Upper lobe of left lung (tissue), 6 donors: ENCODE data around the gene ARL4A. TPM values are rescaled to one million over a fixed set of nuclear protein-coding genes. Genes with fewer than 3 reads are reported as not detected.

Experiments
- ATAC-seq, 2 donors: fragments of 200-7000 bp; cut with Tn5 transposase; one replicate each; pipeline ENCODE4 v1.9.1; 2022; ENCODE audit warnings: mild to moderate bottlenecking in 2 of 2, moderate library complexity in 2 of 2; ENCODE audit not compliant: low FRiP score in 2 of 2
- DNase-seq, 2 donors: peaks; one replicate each; pipeline ENCODE4 v3.0.0-alpha.2; 2019 to 2020
- H3K27ac ChIP-seq, 4 donors: fragments of 200-600 bp; sonication (generic); one replicate each; pipeline ENCODE4 v1.5.1; 2016 to 2019
- H3K27me3 ChIP-seq, 4 donors: fragments of 200-600 bp; sonication (generic); one replicate each; pipeline ENCODE4 v1.5.1; 2017 to 2019
- H3K36me3 ChIP-seq, 4 donors: fragments of 200-600 bp; sonication (generic); one replicate each; pipeline ENCODE4 v1.5.1; 2016 to 2019
- H3K4me1 ChIP-seq, 4 donors: fragments of 200-600 bp; sonication (generic); one replicate each; pipeline ENCODE4 v1.5.1; 2018 to 2019
- H3K4me3 ChIP-seq, 4 donors: fragments of 200-600 bp; sonication (generic); one replicate each; pipeline ENCODE4 v1.5.1; 2017 to 2019; ENCODE audit warnings: mild to moderate bottlenecking in 2 of 4, moderate library complexity in 1 of 4
- H3K9me3 ChIP-seq, 4 donors: fragments of 200-600 bp; sonication (generic); one replicate each; pipeline ENCODE4 v1.5.1; 2018 to 2019
- EP300 ChIP-seq, 4 donors: sonication (generic); formaldehyde crosslinking; IDR thresholded peaks; one replicate each; pipeline ENCODE4 v1.5.1; 2017; ENCODE audit warnings: antibody characterized with exemption in 4 of 4, control low read depth in 2 of 4
- POLR2A ChIP-seq, 4 donors: fragments of 450-650 bp; IDR thresholded peaks; one replicate each; pipeline ENCODE4 v1.5.1; 2016 to 2017; ENCODE audit warnings: antibody characterized with exemption in 4 of 4, mild to moderate bottlenecking in 2 of 4
- POLR2AphosphoS5 ChIP-seq, 2 donors: sonication (generic); formaldehyde crosslinking; IDR thresholded peaks; one replicate each; pipeline ENCODE4 v1.5.1; 2017; ENCODE audit warnings: antibody characterized with exemption in 2 of 2
- WGBS, 2 donors: methylation state at CpG; one replicate each; pipeline ENCODE4 v1.1.5; 2017 to 2018; 5-methylcytosine and 5-hydroxymethylcytosine counted together
- total RNA-seq, 6 donors: library from RNA; depleted of rRNA in 4 of 6; stranded (reverse); fragments of >200 nt in 4 of 6; gene quantifications; one replicate each; pipeline versions ENCODE4 v1.1.0 to v1.2.1, GENCODE V29; 2016 to 2021
- TF ChIP-seq, protein P1 (sequence below), 6 experiments: fragments of 450-650 bp in 4 of 6; fragments of 200-600 bp in 2 of 6; sonication (generic) in 2 of 6; IDR thresholded peaks; one replicate each; pipeline ENCODE4 v1.5.1; 2016 to 2019; ENCODE audit warnings: antibody characterized with exemption in 6 of 6
- donor health status: DM: no; HTN: no; CAD: no; lungs with moderate emphysema.
- donor health status: DM: no; HTN: yes; CAD: no; lungs with severe emphysema.

Gene ARL4A
- total RNA-seq, 6 donors from 2014 or later = 5.9 to 47.5 (median 30.5) TPM

- no peak overlapping the region for H3K27ac ChIP-seq
- DNase-seq (no peak), ATAC-seq (no peak)
- no peaks in the 10 kb centered on the region for H3K4me1 ChIP-seq
- H3K9me3 ChIP-seq = peaks cover 0 to 9% (median 5%) of the 10 kb centered on the region in 4 donors
- H3K36me3 ChIP-seq = no peaks in the 10 kb centered on the region
- no peaks in the 10 kb centered on the region for H3K27me3 ChIP-seq
- no peak overlapping the region for H3K4me3 ChIP-seq
- 90 to 93% methylated on average over 2 of the region's 2 CpGs for WGBS, 2 donors
- TF ChIP-seq, protein P1, sequence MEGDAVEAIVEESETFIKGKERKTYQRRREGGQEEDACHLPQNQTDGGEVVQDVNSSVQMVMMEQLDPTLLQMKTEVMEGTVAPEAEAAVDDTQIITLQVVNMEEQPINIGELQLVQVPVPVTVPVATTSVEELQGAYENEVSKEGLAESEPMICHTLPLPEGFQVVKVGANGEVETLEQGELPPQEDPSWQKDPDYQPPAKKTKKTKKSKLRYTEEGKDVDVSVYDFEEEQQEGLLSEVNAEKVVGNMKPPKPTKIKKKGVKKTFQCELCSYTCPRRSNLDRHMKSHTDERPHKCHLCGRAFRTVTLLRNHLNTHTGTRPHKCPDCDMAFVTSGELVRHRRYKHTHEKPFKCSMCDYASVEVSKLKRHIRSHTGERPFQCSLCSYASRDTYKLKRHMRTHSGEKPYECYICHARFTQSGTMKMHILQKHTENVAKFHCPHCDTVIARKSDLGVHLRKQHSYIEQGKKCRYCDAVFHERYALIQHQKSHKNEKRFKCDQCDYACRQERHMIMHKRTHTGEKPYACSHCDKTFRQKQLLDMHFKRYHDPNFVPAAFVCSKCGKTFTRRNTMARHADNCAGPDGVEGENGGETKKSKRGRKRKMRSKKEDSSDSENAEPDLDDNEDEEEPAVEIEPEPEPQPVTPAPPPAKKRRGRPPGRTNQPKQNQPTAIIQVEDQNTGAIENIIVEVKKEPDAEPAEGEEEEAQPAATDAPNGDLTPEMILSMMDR (IDR thresholded peaks at IDR 0.05) = no peak
- no peak for TF ChIP-seq POLR2AphosphoS5 (IDR thresholded peaks at IDR 0.05)
- TF ChIP-seq EP300 (IDR thresholded peaks at IDR 0.05) = no peak
- TF ChIP-seq POLR2A (IDR thresholded peaks at IDR 0.05) = no peak
These were observed 14.0 kb downstream of the ARL4A start for GRCh38 chr7:12701433-12701832.

GRCh38 chr7:12703881-12704280, 16.4 kb downstream of the ARL4A start:
- peaks cover 0 to 9% (median 5%) of the 10 kb centered on the region in 4 donors for H3K9me3 ChIP-seq
- H3K4me3 ChIP-seq = no peak overlapping the region
- ATAC-seq (peak in 1 of 2 donors; percentile 61), DNase-seq (no peak)
- H3K27me3 ChIP-seq = no peaks in the 10 kb centered on the region
- TF ChIP-seq, protein P1 (IDR thresholded peaks at IDR 0.05) = no peak
- H3K36me3 ChIP-seq = no peaks in the 10 kb centered on the region
- H3K27ac ChIP-seq = no peak overlapping the region
- H3K4me1 ChIP-seq = peaks cover 0 to 4% (median 0%) of the 10 kb centered on the region in 4 donors
- 87 to 93% methylated on average over 2 of the region's 2 CpGs for WGBS, 2 donors

- DNase-seq (no peak), ATAC-seq (no peak)
- peaks cover 0 to 8% (median 5%) of the 10 kb centered on the region in 4 donors for H3K9me3 ChIP-seq
- no peak overlapping the region for H3K4me3 ChIP-seq
- no peaks in the 10 kb centered on the region for H3K36me3 ChIP-seq
- no peaks in the 10 kb centered on the region for H3K27me3 ChIP-seq
- peaks cover 0 to 9% (median 3%) of the 10 kb centered on the region in 4 donors for H3K4me1 ChIP-seq
- 91 to 93% methylated on average over 4 of the region's 4 CpGs for WGBS, 2 donors
- TF ChIP-seq POLR2AphosphoS5 (IDR thresholded peaks at IDR 0.05) = no peak
- TF ChIP-seq EP300 (IDR thresholded peaks at IDR 0.05) = no peak
- TF ChIP-seq POLR2A (IDR thresholded peaks at IDR 0.05) = no peak
- TF ChIP-seq, protein P1 (IDR thresholded peaks at IDR 0.05) = no peak
- no peak overlapping the region for H3K27ac ChIP-seq
These were observed 18.4 kb downstream of the ARL4A start for GRCh38 chr7:12705878-12706277.

DNA sequence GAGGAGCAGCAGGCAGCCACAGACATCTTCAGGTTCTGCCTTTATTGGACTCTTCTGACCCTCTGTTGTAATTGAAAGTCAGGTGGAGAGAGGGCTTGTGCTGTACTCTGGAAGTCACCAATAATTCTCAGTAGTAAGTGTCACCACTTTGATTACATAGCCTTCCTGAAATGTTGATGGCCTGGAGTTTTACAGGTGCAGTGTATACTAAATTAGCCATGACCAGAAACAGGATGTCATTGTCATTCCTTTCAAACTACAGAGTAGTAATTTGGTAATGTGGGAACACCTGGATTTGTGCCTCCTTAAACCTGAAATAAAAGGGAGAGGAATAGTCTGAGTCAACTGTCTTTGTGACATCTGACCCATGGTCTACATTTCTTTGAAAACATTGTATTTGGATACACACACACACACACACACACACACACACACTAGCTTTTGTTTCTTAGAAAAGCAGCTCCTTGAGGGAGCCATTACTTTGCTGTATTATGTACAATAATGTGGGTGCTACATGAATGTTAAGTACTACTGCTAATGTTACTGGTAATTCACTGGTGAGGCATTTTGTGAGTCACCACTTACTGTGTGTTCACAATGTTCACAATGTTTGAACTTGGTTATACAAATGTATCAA, 19.6 kb downstream of the ARL4A start:
- Histone ChIP-seq H3K27me3 (no peaks in the 10 kb centered on the region), H3K27ac (no peak overlapping the region), H3K9me3 (no peaks in the 10 kb centered on the region), H3K4me3 (no peak overlapping the region), H3K36me3 (no peaks in the 10 kb centered on the region), H3K4me1 (peaks cover 0 to 9% (median 3%) of the 10 kb centered on the region in 4 donors)
- TF ChIP-seq POLR2A (IDR thresholded peaks at IDR 0.05) (no peak), POLR2AphosphoS5 (IDR thresholded peaks at IDR 0.05) (no peak), EP300 (IDR thresholded peaks at IDR 0.05) (no peak)
- TF ChIP-seq, protein P1 (IDR thresholded peaks at IDR 0.05) = no peak
- no peak for ATAC-seq
- no peak for DNase-seq

DNA sequence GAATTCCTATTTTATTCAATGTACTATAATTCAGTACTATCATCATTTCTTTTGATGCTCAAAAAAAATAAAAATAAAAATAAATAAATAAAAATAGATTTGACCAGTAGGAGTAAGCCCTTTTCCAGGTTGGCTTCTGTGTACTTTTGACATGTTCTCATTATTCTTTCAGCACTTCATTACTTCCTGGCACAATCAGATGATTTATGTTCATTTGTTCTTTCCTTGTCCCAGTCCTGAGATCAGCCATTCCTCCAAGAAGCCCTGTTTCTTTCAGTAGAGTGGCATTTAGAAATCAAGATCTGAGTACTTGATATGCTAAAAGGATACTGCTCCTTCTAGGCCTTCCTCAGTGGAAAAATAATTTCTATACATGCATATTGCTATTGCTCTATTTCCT, 20.9 kb downstream of the ARL4A start:
- H3K27me3 ChIP-seq = no peaks in the 10 kb centered on the region
- ATAC-seq (no peak), DNase-seq (no peak)
- TF ChIP-seq POLR2AphosphoS5 (IDR thresholded peaks at IDR 0.05) (no peak), POLR2A (IDR thresholded peaks at IDR 0.05) (no peak), EP300 (IDR thresholded peaks at IDR 0.05) (no peak)
- TF ChIP-seq, protein P1 (IDR thresholded peaks at IDR 0.05) = no peak
- H3K9me3 ChIP-seq = no peaks in the 10 kb centered on the region
- peaks cover 0 to 9% (median 3%) of the 10 kb centered on the region in 4 donors for H3K4me1 ChIP-seq
- no peak overlapping the region for H3K4me3 ChIP-seq
- H3K27ac ChIP-seq = no peak overlapping the region
- no peaks in the 10 kb centered on the region for H3K36me3 ChIP-seq
